A673 (cell line): Measurements from ENCODE around the gene DENND1A. TPM values are rescaled to one million over a fixed set of nuclear protein-coding genes. Genes with fewer than 3 reads are reported as not detected.

Experiments
- BruUV-seq: library from RNA; stranded (reverse); fragments of 400-500 nt; replicated peaks from 2 replicates; lab custom pipeline; 2021; lab: Mats Ljungman, UMichigan
- CTCF ChIA-PET: fragments of 300-600 bp; sonication (Branson Sonifier 250); formaldehyde crosslinking; loops from one replicate; lab custom pipeline; 2022; ENCODE audit warnings: antibody characterized with exemption; lab: Charles Lee
- POLR2A ChIA-PET: fragments of 300-600 bp; sonication (Branson Sonifier 250); formaldehyde crosslinking; loops from one replicate; lab custom pipeline; 2022; ENCODE audit warnings: antibody characterized with exemption; ENCODE audit not compliant: low non-redundant PET; lab: Charles Lee
- DNase-seq: peaks from one replicate; pipeline ENCODE4 v3.0.0-alpha.2; 2015; ENCODE audit warnings: low spot score
- H3K27ac ChIP-seq: fragments of 200-600 bp; sonication (generic); 2 replicates; pipeline ENCODE4 v1.5.1; 2016; ENCODE audit warnings: mixed run types, low read depth, mild to moderate bottlenecking, mixed read lengths, antibody characterized with exemption, low read length; ENCODE audit not compliant: poor library complexity, severe bottlenecking
- H3K27me3 ChIP-seq: fragments of 200-600 bp; sonication (generic); replicated peaks from 2 replicates; pipeline ENCODE4 v1.6.1; 2017; ENCODE audit warnings: mixed run types, low read depth, mild to moderate bottlenecking, mixed read lengths, antibody characterized with exemption, low read length; ENCODE audit not compliant: insufficient read depth, poor library complexity
- H3K36me3 ChIP-seq: fragments of 200-600 bp; sonication (generic); 2 replicates; pipeline ENCODE4 v1.6.1; 2016; ENCODE audit warnings: mixed run types, mild to moderate bottlenecking, mixed read lengths, antibody characterized with exemption, low read length; ENCODE audit not compliant: insufficient read depth, poor library complexity, severe bottlenecking
- H3K4me1 ChIP-seq: fragments of 200-600 bp; sonication (generic); 2 replicates; pipeline ENCODE4 v1.6.1; 2017; ENCODE audit warnings: mixed run types, mild to moderate bottlenecking, mixed read lengths, antibody characterized with exemption, low read length; ENCODE audit not compliant: insufficient read depth, poor library complexity, severe bottlenecking
- H3K4me3 ChIP-seq: fragments of 200-600 bp; sonication (generic); 2 replicates; pipeline ENCODE4 v1.5.1; 2016; ENCODE audit warnings: low read depth, mixed run types, mild to moderate bottlenecking, mixed read lengths, low read length; ENCODE audit not compliant: poor library complexity, severe bottlenecking
- H3K9me3 ChIP-seq: fragments of 200-600 bp; sonication (generic); 2 replicates; pipeline ENCODE4 v1.6.1; 2016; ENCODE audit warnings: mixed run types, low read depth, mild to moderate bottlenecking, mixed read lengths, antibody characterized with exemption, low read length; ENCODE audit not compliant: poor library complexity, severe bottlenecking
- CTCF ChIP-seq: fragments of 300-800, 200-600 bp; sonication (generic); conservative IDR thresholded peaks from 2 replicates; pipeline ENCODE4 v1.5.1; 2017; ENCODE audit warnings: low read depth, mild to moderate bottlenecking, antibody characterized with exemption, low read length, moderate library complexity, mixed read lengths
- EZH2 ChIP-seq: fragments of 200-600 bp; sonication (generic); IDR thresholded peaks from 2 replicates; pipeline ENCODE4 v1.6.1; 2017; ENCODE audit warnings: borderline replicate concordance, low read depth, mild to moderate bottlenecking, mixed read lengths, antibody characterized with exemption, low read length; ENCODE audit not compliant: poor library complexity, severe bottlenecking
- intact Hi-C: fragments of 100-400 bp; cut with micrococcal nuclease; formaldehyde crosslinking; loops from one replicate; pipeline ENCODE4 v1.10.0; 2022; ENCODE audit not compliant: unreplicated experiment
- total RNA-seq: library from RNA; stranded (reverse); gene quantifications from 2 replicates; pipeline ENCODE4 v1.2.3, GENCODE V29; 2021

Gene DENND1A
- total RNA-seq, 1 experiment from 2014 or later = 12.0 TPM

DNA sequence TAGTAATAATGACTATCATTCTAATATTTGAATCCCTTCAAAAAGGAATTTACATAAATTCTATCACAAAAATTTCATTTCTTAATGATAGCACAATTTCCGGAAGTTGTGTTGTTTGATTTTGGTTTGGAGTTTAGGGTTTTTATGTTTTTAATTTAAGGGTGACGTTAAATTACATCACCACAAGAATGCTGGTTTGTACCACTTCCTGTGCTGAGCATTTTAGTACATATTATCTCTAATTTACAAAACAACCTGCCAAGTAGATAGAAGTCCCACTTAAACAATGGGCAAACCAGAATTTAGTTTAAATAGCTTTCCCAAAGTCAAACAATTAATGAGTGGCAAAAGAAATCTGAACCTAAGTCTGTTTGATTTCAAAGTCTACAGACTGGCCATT, 63.4 kb downstream of the DENND1A start:
- no peak overlapping the region for H3K4me3 ChIP-seq
- ChIA-PET CTCF (no interaction called here), POLR2A (no interaction called here)
- peaks cover 24% of the 10 kb centered on the region for H3K4me1 ChIP-seq
- TF ChIP-seq CTCF (no peak), EZH2 (no peak)
- DNase-seq = no peak
- H3K27me3 ChIP-seq = peaks cover 69% of the 10 kb centered on the region
- intact Hi-C loops = loop anchor here (10.0 kb wide), 1 partner anchor 138 kb away; no protein-coding TSS in a partner anchor
- H3K36me3 ChIP-seq = no peaks in the 10 kb centered on the region
- no peak overlapping the region for H3K27ac ChIP-seq
- H3K9me3 ChIP-seq = no peaks in the 10 kb centered on the region
- BruUV-seq = no TSS peak

DNA sequence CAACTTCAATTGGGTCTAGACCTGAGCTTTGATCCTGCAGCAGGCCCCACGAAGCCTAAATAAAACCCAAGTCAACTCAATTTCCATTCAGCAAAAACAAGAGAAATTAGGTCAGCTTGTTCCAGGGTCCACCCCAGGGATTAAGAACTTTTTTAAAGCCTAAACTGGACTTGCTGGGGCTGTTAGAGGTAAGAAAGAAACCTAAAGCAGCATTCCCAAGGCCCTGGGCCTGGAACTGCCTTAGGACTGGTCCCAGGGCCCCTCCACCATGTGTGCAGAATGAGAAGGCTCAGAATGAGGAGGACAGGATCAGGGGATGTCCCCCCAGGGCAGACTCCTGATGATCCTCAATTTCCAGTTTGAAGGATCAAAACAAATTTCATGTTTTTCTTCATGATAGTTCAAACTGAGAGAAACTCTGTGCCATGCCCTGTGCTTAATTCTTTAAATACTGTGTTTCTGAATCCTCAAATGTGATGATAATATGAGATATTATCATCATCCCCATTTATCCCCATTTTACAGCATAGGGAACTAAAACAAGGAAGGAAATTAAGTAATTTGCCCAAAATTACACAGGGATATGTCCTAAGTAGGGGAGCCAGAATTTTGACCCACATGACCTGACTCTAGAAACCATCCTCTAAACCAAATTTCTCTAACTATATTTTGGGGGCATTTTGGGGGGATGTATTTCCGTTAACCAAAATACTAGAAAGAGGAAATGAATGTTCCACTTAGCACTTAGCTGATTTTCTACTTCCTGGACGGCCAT, 64.5 kb downstream of the DENND1A start:
- ChIA-PET CTCF (no interaction called here), POLR2A (no interaction called here)
- H3K9me3 ChIP-seq = no peaks in the 10 kb centered on the region
- intact Hi-C loops = loop anchor here (10.0 kb wide), 1 partner anchor 139 kb away; no protein-coding TSS in a partner anchor
- DNase-seq = no peak
- BruUV-seq = no TSS peak
- no peak overlapping the region for H3K4me3 ChIP-seq
- peaks cover 24% of the 10 kb centered on the region for H3K4me1 ChIP-seq
- no peak for TF ChIP-seq EZH2
- TF ChIP-seq CTCF = no peak
- H3K27me3 ChIP-seq = peaks cover 79% of the 10 kb centered on the region
- H3K27ac ChIP-seq = no peak overlapping the region
- no peaks in the 10 kb centered on the region for H3K36me3 ChIP-seq

DNA sequence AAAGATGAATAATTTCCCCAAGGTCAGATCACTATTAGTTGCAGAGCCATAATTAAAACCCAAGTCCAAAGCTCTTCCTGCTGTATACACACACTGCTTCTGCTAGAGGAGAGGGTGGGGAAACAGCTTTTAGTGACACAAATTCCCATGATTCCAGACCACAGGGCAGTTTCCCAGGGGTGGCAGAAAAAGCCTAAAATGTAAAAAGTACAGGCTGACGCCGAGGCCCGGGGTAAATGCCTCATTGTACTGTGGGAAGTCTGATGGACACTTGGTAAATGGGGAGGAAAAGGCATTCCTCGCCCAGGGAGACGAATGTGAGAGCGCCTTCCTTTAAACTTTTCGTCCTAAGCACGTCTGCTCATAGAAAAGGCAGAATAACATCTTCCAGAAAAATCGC, 65.7 kb downstream of the DENND1A start:
- Histone ChIP-seq H3K4me1 (peaks cover 24% of the 10 kb centered on the region), H3K9me3 (no peaks in the 10 kb centered on the region), H3K4me3 (no peak overlapping the region), H3K36me3 (no peaks in the 10 kb centered on the region), H3K27me3 (peaks cover 87% of the 10 kb centered on the region), H3K27ac (no peak overlapping the region)
- ChIA-PET POLR2A (no interaction called here), CTCF (no interaction called here)
- intact Hi-C loops = loop anchor here (10.0 kb wide), 1 partner anchor 141 kb away; no protein-coding TSS in a partner anchor
- TF ChIP-seq CTCF (no peak), EZH2 (no peak)
- no peak for DNase-seq
- no TSS peak for BruUV-seq
